Heart left ventricle (tissue), 16 donors: ENCODE measurements around the gene LRRFIP1. TPM values are rescaled to one million over a fixed set of nuclear protein-coding genes. Genes with fewer than 3 reads are reported as not detected.

Experiments
- ATAC-seq, 4 donors: fragments of 200-7000 bp; cut with Tn5 transposase; one replicate each; pipeline ENCODE4 v1.9.1; 2020 to 2022; ENCODE audit warnings: moderate library complexity in 4 of 4, mild to moderate bottlenecking in 3 of 4, moderate number of reproducible peaks in 1 of 4
- DNase-seq, 5 donors: peaks; one replicate each; pipeline ENCODE4 v3.0.0-alpha.2; 2020
- H3K27ac ChIP-seq, 12 donors: fragments of 200-600 bp; sonication (generic) in 4 of 12; one replicate each; pipeline versions ENCODE4 v1.5.0 to v1.8.0; 2016 to 2022; ENCODE audit warnings: mild to moderate bottlenecking in 2 of 12
- H3K27me3 ChIP-seq, 9 donors: fragments of 200-600 bp; sonication (generic) in 2 of 9; one replicate each; pipeline versions ENCODE4 v1.5.1 to v1.8.0; 2016 to 2022; ENCODE audit warnings: mild to moderate bottlenecking in 3 of 9
- H3K36me3 ChIP-seq, 9 donors: fragments of 200-600 bp; sonication (generic) in 2 of 9; one replicate each; pipeline versions ENCODE4 v1.5.0 to v1.8.0; 2018 to 2022; ENCODE audit warnings: mild to moderate bottlenecking in 2 of 9
- H3K4me1 ChIP-seq, 12 donors: fragments of 200-600 bp; sonication (generic) in 4 of 12; one replicate each; pipeline versions ENCODE4 v1.5.0 to v1.8.0; 2016 to 2022; ENCODE audit warnings: mild to moderate bottlenecking in 3 of 12
- H3K4me3 ChIP-seq, 12 donors: fragments of 200-600 bp; sonication (generic) in 4 of 12; one replicate each; pipeline versions ENCODE4 v1.5.0 to v1.8.0; 2017 to 2022; ENCODE audit warnings: mild to moderate bottlenecking in 9 of 12, moderate library complexity in 4 of 12
- H3K9me3 ChIP-seq, 12 donors: fragments of 200-600 bp; sonication (generic) in 4 of 12; one replicate each; pipeline versions ENCODE4 v1.5.0 to v1.8.0; 2016 to 2022; ENCODE audit warnings: mild to moderate bottlenecking in 1 of 12
- POLR2A ChIP-seq, 2 donors: fragments of 450-650 bp; IDR thresholded peaks; one replicate each; pipeline ENCODE4 v1.6.1; 2017; ENCODE audit warnings: antibody characterized with exemption in 2 of 2, mild to moderate bottlenecking in 2 of 2, moderate library complexity in 2 of 2
- WGBS, 4 donors: extraction: QIAGEN DNeasy Blood & Tissue Kit in 2 of 4; methylation state at CpG; one replicate each; pipeline versions ENCODE4 v1.1.5 to v1.1.7; 2013 to 2018; 5-methylcytosine and 5-hydroxymethylcytosine counted together
- intact Hi-C, 10 donors: fragments of 100-400 bp; cut with DNase I; formaldehyde crosslinking; loops; one replicate each; pipeline versions ENCODE4 v1.11.1 to v1.14.2; 2022
- polyA plus RNA-seq, 2 donors: library from polyadenylated mRNA; stranded (reverse); fragments of 200-250 nt; gene quantifications; one replicate each; pipeline ENCODE4 v1.2.3, GENCODE V29; 2013
- total RNA-seq, 9 donors: library from RNA; depleted of rRNA in 2 of 9; stranded (reverse); fragments of >200 nt in 2 of 9; fragmentation: NEBNext Ultra II Directional in 3 of 9; extraction: Animal tissue kit (Norgen Biotek cat#: 25700) in 3 of 9; gene quantifications; one replicate each; pipeline versions ENCODE4 v1.1.0 to v1.2.4, GENCODE V29; 2016 to 2023
- TF ChIP-seq, protein P1 (sequence below), 12 donors: fragments of 200-600 bp; sonication (generic) in 4 of 12; IDR thresholded peaks; one replicate each; pipeline versions ENCODE4 v1.5.0 to v1.8.0; 2018 to 2022; ENCODE audit warnings: antibody characterized with exemption in 12 of 12, mild to moderate bottlenecking in 5 of 12
- donor health status: ischemic (EF 13 %, LVEDD 7.1; RV severe dilation, severe dysfunction).
- donor health status: healthy with polysubstance abuse.
- donor health status: DM: no; HTN: yes; CAD: no.
- donor health status: DM: no; HTN: no; CAD: no.
- donor health status: ischemic (EF 25% LVEDD 6.9; RV normal size, moderate dysfunction).
- donor health status: ischemic (EF 25% LVEDD 5.7; RV mildly dilated, moderate dysfunction).
- donor health status: healthy.
- donor health status: DM: yes; HTN: yes; CAD: no.
- donor health status: ischemic (EF 35%, LVEDD 5.7; RV mildly dilated, moderate dysfunction).
- donor health status: nonischemic (EF 11% LVEDD 7.7; RV severe dilation, severe dysfunction).
- donor health status: DM: yes; HTN: yes; CAD: no.
- donor health status: PGD.
- donor health status: ischemic (EF 29% LVEDD 5.4; RV normal size, mild dysfunction).
- donor health status: nonischemic (EF 23%, LVEDD 6.1; RV moderate dilation, normal function).

The LRRFIP1 gene
- total and polyA plus RNA-seq, 11 donors: 78.7 to 151 (median 111) TPM

GRCh38 chr2:237716011-237716410, 88.6 kb downstream of the LRRFIP1 start:
- H3K4me3 ChIP-seq: peak overlapping the region in 4 of 12 donors; percentile 18 to 28 (median 23)
- H3K9me3 ChIP-seq: no peaks in the 10 kb centered on the region
- no peak for DNase-seq
- H3K36me3 ChIP-seq: peaks cover 0 to 43% (median 22%) of the 10 kb centered on the region in 9 donors
- ATAC-seq: no peak
- no peak for TF ChIP-seq POLR2A (IDR thresholded peaks at IDR 0.05)
- TF ChIP-seq, protein P1, sequence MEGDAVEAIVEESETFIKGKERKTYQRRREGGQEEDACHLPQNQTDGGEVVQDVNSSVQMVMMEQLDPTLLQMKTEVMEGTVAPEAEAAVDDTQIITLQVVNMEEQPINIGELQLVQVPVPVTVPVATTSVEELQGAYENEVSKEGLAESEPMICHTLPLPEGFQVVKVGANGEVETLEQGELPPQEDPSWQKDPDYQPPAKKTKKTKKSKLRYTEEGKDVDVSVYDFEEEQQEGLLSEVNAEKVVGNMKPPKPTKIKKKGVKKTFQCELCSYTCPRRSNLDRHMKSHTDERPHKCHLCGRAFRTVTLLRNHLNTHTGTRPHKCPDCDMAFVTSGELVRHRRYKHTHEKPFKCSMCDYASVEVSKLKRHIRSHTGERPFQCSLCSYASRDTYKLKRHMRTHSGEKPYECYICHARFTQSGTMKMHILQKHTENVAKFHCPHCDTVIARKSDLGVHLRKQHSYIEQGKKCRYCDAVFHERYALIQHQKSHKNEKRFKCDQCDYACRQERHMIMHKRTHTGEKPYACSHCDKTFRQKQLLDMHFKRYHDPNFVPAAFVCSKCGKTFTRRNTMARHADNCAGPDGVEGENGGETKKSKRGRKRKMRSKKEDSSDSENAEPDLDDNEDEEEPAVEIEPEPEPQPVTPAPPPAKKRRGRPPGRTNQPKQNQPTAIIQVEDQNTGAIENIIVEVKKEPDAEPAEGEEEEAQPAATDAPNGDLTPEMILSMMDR (IDR thresholded peaks at IDR 0.05): no peak
- intact Hi-C loops: no loop called here
- peak overlapping the region; percentile 12 to 89 (median 74) for H3K27ac ChIP-seq
- H3K27me3 ChIP-seq: no peaks in the 10 kb centered on the region
- H3K4me1 ChIP-seq: peaks cover 5 to 81% (median 58%) of the 10 kb centered on the region in 12 donors

- Histone ChIP-seq H3K9me3 (no peaks in the 10 kb centered on the region), H3K27ac (peak overlapping the region in 5 of 12 donors; percentile 38 to 89 (median 79)), H3K27me3 (no peaks in the 10 kb centered on the region), H3K36me3 (peaks cover 0 to 40% (median 27%) of the 10 kb centered on the region in 9 donors), H3K4me3 (no peak overlapping the region), H3K4me1 (peaks cover 5 to 84% (median 65%) of the 10 kb centered on the region in 12 donors)
- intact Hi-C loops: no loop called here
- DNase-seq (no peak), ATAC-seq (no peak)
- 89 to 91% (median 90%) methylated on average over 24 of the region's 24 CpGs for WGBS, 4 donors
- no peak for TF ChIP-seq POLR2A (IDR thresholded peaks at IDR 0.05)
- TF ChIP-seq, protein P1 (IDR thresholded peaks at IDR 0.05): no peak
These were observed 90.2 kb downstream of the LRRFIP1 start for GRCh38 chr2:237717366-237718276.

- Histone ChIP-seq H3K4me3 (no peak overlapping the region), H3K36me3 (peaks cover 0 to 38% (median 30%) of the 10 kb centered on the region in 9 donors), H3K27me3 (no peaks in the 10 kb centered on the region), H3K4me1 (peaks cover 5 to 83% (median 61%) of the 10 kb centered on the region in 12 donors), H3K27ac (peak overlapping the region in 2 of 12 donors; percentile 38 to 80), H3K9me3 (no peaks in the 10 kb centered on the region)
- intact Hi-C loops: no loop called here
- 81 to 89% (median 86%) methylated on average over 9 of the region's 9 CpGs for WGBS, 4 donors
- ATAC-seq (no peak), DNase-seq (no peak)
- TF ChIP-seq POLR2A (IDR thresholded peaks at IDR 0.05): no peak
- TF ChIP-seq, protein P1 (IDR thresholded peaks at IDR 0.05): no peak
These were observed 90.9 kb downstream of the LRRFIP1 start for GRCh38 chr2:237718277-237718634.

GRCh38 chr2:237720444-237720843, 93.1 kb downstream of the LRRFIP1 start:
- intact Hi-C loops: no loop called here
- Histone ChIP-seq H3K27ac (peak overlapping the region in 6 of 12 donors; percentile 41 to 71 (median 48)), H3K4me3 (no peak overlapping the region), H3K9me3 (no peaks in the 10 kb centered on the region), H3K4me1 (peaks cover 14 to 83% (median 61%) of the 10 kb centered on the region in 12 donors), H3K36me3 (peaks cover 0 to 45% (median 34%) of the 10 kb centered on the region in 9 donors), H3K27me3 (no peaks in the 10 kb centered on the region)
- no peak for ATAC-seq
- WGBS, 4 donors: 92 to 96% (median 95%) methylated on average over 7 of the region's 7 CpGs
- DNase-seq: no peak
- no peak for TF ChIP-seq POLR2A (IDR thresholded peaks at IDR 0.05)
- TF ChIP-seq, protein P1 (IDR thresholded peaks at IDR 0.05): no peak
